Coronary artery (tissue), 2 donors: ENCODE results near the gene PPHLN1.
A peak's percentile ranks its signal among the peaks of the same experiment; 100 is the strongest.
"Not testable (repeated sequence)": the region's sequence is repeated elsewhere in the genome, so short reads cannot be mapped to it uniquely, and the experiment has no call there.

ENCODE experiments used
- DNase-seq: peaks from one replicate; pipeline ENCODE4 v3.0.0-alpha.2; 2017; ENCODE audit warnings: low spot score
- H3K27ac ChIP-seq, 2 donors: fragments of 200-600 bp; sonication (generic); one replicate each; pipeline ENCODE4 v1.5.1; 2016 to 2019
- H3K4me3 ChIP-seq: fragments of 200-600 bp; sonication (generic); 2 replicates; pipeline ENCODE4 v1.5.1; 2016; ENCODE audit warnings: mild to moderate bottlenecking, moderate library complexity
- TF ChIP-seq, protein P1 (sequence below): fragments of 200-600 bp; sonication (generic); IDR thresholded peaks from one replicate; pipeline ENCODE4 v1.5.1; 2019; ENCODE audit warnings: antibody characterized with exemption

Gene PPHLN1

DNA sequence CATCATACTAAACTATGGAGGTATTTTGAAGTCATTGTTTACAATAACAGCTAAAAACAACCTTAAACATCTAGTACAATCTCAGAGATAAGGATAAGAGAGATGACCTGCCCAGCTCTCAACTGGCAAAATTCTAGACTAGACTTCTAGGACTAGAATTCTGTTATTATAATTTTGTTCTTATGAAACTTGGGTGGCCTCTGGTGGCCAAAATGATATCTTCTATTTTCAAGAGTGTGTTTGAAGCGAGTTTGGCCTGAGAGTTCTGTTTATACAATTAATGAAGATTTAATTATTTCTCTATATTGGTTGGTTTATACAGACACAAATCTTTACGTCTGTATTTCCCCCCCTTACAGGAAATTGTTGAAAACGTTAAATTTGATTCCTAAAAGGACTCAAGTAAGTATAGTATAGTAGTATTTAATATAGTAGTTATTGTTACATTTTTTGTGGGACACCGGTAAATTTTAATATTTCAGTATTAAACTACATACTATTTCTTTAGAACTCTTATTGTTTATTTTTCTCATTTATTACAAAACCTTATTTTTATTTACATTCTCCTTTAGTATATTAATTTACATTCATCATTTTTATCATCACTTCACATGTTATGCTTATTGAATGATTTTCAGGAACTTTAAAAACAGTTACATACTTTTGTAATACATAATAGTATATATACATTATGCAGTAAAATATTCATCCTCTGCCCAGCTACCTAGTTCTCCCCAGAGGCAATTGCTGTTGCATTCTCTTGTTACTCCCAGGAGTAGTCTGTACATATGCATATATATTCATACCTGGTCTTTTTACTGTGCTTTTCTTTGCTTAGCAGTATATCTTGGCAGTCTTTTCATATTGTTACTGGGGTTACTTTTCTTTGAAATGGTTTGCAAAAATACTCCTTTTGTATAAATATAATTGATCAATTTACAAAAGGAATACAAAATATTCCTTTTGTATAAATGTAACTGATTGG lies 6.6 kb downstream of the PPHLN1 start:
- TF ChIP-seq, protein P1, sequence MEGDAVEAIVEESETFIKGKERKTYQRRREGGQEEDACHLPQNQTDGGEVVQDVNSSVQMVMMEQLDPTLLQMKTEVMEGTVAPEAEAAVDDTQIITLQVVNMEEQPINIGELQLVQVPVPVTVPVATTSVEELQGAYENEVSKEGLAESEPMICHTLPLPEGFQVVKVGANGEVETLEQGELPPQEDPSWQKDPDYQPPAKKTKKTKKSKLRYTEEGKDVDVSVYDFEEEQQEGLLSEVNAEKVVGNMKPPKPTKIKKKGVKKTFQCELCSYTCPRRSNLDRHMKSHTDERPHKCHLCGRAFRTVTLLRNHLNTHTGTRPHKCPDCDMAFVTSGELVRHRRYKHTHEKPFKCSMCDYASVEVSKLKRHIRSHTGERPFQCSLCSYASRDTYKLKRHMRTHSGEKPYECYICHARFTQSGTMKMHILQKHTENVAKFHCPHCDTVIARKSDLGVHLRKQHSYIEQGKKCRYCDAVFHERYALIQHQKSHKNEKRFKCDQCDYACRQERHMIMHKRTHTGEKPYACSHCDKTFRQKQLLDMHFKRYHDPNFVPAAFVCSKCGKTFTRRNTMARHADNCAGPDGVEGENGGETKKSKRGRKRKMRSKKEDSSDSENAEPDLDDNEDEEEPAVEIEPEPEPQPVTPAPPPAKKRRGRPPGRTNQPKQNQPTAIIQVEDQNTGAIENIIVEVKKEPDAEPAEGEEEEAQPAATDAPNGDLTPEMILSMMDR, result peak; percentile 36
- no peak for DNase-seq
- no peak overlapping the region for H3K4me3 ChIP-seq

DNA sequence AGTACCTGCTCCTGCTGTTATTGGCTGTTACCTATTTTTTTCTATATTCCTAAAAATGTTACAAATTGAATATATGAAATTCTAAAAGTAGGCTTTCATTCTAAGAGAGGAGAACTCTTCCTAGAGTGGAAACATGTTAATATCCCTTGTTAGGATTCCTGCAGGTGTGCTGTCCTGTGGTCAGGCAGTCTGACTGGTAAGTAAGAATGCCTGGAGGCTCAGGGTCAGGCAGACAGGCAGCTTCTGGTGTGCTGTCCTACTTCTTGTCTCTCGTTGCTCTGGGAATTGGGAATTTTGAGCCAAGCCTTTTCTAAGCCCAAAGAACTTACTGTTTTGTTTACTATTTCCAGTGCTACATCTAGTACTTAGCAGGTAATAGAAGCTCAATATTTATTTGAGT lies 10.3 kb downstream of the PPHLN1 start:
- Histone ChIP-seq H3K4me3 (no peak overlapping the region), H3K27ac (no peak overlapping the region)
- TF ChIP-seq, protein P1, result no peak

More for the DNA sequence above, 6.6 kb downstream of the PPHLN1 start:
- no peak overlapping the region for H3K27ac ChIP-seq

DNA sequence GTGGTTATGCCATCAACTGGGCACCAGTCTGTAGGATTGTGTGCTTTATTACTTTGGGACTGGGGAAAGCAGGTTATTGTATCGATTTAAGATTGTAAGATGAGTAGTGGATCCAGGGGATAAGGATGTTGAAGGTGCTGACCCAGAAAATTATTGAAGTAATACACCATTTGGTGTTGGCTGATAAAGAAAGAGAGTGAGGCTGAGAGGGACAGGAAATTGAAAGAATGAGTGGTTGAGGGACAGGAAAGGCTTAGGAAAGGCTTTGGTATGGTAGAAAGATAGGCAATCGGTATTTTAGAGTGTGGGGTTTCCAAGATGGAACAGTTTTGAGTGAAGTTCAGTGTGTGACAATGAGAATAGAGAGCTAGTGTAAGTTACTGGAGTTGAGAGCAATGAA lies 12.3 kb downstream of the PPHLN1 start:
- DNase-seq, result no peak
- TF ChIP-seq, protein P1, result no peak
- Histone ChIP-seq H3K4me3 (no peak overlapping the region), H3K27ac (no peak overlapping the region)

More for the DNA sequence above, 10.3 kb downstream of the PPHLN1 start:
- DNase-seq, result no peak

DNA sequence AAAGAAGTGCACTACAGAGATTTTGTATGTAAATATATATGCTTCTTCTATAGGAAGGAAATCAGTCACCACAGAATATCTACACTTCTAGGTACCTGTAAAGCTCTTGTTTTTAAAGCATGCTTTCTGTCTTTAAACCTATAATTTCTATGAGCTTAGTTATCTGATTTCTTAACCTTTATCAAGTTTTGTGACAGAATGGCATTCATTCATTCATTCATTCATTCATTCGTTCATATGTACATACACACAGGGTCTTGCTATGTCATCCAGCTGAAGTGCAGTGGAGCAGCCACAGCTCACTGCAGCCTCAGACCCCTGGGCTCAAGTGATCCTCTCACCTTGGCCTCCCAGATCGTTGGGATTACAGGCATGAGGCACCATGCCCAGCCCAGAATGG lies 16.1 kb downstream of the PPHLN1 start:
- DNase-seq, result no peak
- Histone ChIP-seq H3K27ac (no peak overlapping the region), H3K4me3 (no peak overlapping the region)
- TF ChIP-seq, protein P1, result no peak

DNA sequence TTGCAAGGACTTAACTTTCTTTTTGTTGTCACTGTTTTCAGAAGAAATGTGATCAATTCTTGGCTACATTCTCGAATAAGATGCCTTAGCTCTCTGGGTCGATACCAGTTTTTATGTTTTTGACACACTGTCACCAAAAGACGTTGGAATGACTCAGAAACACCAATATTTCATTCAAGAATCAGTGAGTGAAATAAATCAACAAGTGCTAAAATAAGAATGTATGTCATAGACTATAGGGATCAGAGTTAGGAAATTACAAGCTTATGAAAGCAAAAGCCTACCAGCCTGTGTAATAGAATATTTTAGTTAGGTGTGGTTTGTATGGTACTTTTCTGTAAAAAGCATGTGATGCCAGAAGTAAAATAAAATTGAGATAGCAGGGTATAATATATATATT lies 17.8 kb downstream of the PPHLN1 start:
- Histone ChIP-seq H3K27ac (no peak overlapping the region), H3K4me3 (no peak overlapping the region)
- DNase-seq, result no peak
- TF ChIP-seq, protein P1, result no peak

DNA sequence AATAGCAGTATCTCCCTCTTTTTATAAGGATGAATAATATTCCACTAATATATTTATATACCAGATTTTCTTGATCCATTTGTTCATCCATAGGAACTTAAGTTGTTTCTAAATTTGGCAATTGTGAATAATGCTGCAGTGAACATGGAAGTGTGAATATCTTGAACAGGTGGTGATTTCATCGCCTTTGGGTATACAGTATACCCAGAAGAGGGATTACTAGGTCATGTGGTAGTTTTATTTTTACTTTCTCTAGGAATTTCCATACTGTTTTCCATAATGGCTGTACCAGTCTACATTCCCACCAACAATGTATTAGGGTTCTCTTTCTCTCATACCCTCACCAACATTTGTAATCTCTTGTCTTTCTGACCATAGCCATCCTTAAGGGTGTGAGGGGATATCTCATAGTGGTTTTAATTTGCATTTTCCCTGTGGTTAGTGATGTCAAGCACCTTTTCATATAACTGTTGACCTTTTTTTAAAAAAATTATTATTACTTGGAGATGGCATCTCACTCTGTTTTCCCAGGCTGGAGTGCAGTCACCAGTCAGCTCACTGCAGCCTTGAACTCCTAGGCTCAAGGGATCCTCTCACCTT lies 20.5 kb downstream of the PPHLN1 start:
- no peak for DNase-seq
- TF ChIP-seq, protein P1, result no peak

DNA sequence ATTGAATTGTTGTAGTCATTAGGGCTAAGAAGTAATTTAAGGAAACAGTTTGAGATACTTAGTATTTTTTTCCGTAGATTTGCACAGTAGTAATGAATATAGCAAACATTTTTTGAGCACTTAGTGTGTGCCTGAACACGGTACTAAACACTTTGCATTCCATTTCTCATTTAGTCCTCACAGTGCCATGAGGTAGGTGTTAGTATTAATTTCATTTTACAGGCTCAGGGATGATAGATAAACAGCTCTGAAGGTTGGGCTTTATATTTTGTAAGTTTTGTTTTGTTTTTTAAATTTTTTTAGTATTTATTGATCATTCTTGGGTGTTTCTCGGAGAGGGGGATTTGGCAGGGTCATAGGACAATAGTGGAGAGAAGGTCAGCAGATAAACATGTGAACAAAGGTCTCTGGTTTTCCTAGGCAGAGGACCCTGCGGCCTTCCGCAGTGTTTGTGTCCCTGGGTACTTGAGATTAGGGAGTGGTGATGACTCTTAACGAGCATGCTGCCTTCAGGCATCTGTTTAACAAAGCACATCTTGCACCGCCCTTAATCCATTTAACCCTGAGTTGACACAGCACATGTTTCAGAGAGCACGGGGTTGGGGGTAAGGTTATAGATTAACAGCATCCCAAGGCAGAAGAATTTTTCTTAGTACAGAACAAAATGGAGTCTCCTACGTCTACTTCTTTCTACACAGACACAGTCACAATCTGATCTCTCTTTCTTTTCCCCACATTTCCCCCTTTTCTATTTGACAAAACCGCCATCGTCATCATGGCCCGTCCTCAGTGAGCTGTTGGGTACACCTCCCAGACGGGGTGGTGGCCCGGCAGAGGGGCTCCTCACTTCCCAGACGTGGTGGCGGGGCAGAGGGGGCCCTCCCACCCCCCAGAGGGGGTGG lies 23.4 kb downstream of the PPHLN1 start:
- not testable (repeated sequence) for H3K4me3 ChIP-seq

More for the DNA sequence above, 20.5 kb downstream of the PPHLN1 start:
- H3K4me3 ChIP-seq, result no peak overlapping the region
- H3K27ac ChIP-seq, result no peak overlapping the region

DNA sequence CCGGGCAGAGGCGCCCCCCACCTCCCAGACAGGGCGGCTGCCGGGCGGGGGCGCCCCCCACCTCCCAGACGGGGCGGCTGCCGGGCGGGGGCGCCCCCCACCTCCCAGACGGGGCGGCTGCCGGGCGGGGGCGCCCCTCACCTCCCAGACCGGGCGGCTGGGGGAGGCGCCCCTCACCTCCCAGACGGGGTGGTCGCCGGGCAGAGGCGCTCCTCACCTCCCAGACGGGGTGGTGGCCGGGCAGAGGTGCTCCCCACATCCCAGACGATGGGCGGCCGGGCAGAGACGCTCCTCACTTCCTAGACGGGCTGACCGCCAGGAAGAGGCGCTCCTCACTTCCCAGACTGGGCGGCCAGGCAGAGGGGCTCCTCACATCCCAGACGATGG lies 24.0 kb downstream of the PPHLN1 start:
- H3K4me3 ChIP-seq, DNase-seq, H3K27ac ChIP-seq: not testable (repeated sequence)

More for the DNA sequence above, 23.4 kb downstream of the PPHLN1 start:
- not testable (repeated sequence) for H3K27ac ChIP-seq, DNase-seq
